IPS DF 6.9 (cell line): ENCODE results near the gene CCDC138.

Experiments used
- DNase-seq: peaks from one replicate; pipeline ENCODE4 v3.0.0-alpha.2; 2013; ENCODE audit warnings: low read depth, low spot score
- H3K27ac ChIP-seq: one replicate; pipeline ENCODE4 v1.5.1; 2013; ENCODE audit warnings: low read length, control low read depth
- H3K27me3 ChIP-seq: 2 replicates; pipeline ENCODE4 v1.6.1; 2013; ENCODE audit warnings: mild to moderate bottlenecking, low read length; ENCODE audit not compliant: control insufficient read depth, insufficient read depth
- H3K36me3 ChIP-seq: 2 replicates; pipeline ENCODE4 v1.6.1; 2013; ENCODE audit warnings: low read length; ENCODE audit not compliant: control insufficient read depth, insufficient read depth
- H3K4me1 ChIP-seq: 2 replicates; pipeline ENCODE4 v1.6.1; 2013; ENCODE audit warnings: low read length; ENCODE audit not compliant: control insufficient read depth, insufficient read depth
- H3K4me3 ChIP-seq: 2 replicates; pipeline ENCODE4 v1.5.1; 2013; ENCODE audit warnings: mild to moderate bottlenecking, low read length
- H3K9me3 ChIP-seq: 2 replicates; pipeline ENCODE4 v1.6.1; 2013; ENCODE audit warnings: low read length, inconsistent platforms; ENCODE audit not compliant: control insufficient read depth, insufficient read depth
- WGBS: extraction: QIAGEN DNeasy Blood & Tissue Kit; methylation state at CpG from one replicate; pipeline ENCODE4 v1.1.7; 2013; ENCODE audit warnings: mixed read lengths, missing lambda C conversion rate; ENCODE audit not compliant: insufficient read length, insufficient coverage; 5-methylcytosine and 5-hydroxymethylcytosine counted together

The CCDC138 gene

GRCh38 chr2:108889907-108890306 lies 103.3 kb downstream of the CCDC138 start:
- no peaks in the 10 kb centered on the region for H3K36me3 ChIP-seq
- H3K9me3 ChIP-seq = no peaks in the 10 kb centered on the region
- no peaks in the 10 kb centered on the region for H3K4me1 ChIP-seq
- no CpG with 5 or more reads among the region's 1 CpG for WGBS
- H3K27me3 ChIP-seq = no peaks in the 10 kb centered on the region
- H3K27ac ChIP-seq = no peak overlapping the region
- no peak for DNase-seq
- H3K4me3 ChIP-seq = no peak overlapping the region

GRCh38 chr2:108893277-108893676 lies 106.7 kb downstream of the CCDC138 start:
- Histone ChIP-seq H3K4me1 (no peaks in the 10 kb centered on the region), H3K27me3 (no peaks in the 10 kb centered on the region), H3K4me3 (no peak overlapping the region), H3K9me3 (no peaks in the 10 kb centered on the region), H3K36me3 (no peaks in the 10 kb centered on the region; the same call in 1 of the 2 replicates), H3K27ac (no peak overlapping the region)
- no peak for DNase-seq
- no CpG with 5 or more reads among the region's 1 CpG for WGBS

GRCh38 chr2:108894766-108895165 lies 108.2 kb downstream of the CCDC138 start:
- Histone ChIP-seq H3K4me3 (no peak overlapping the region), H3K27ac (no peak overlapping the region), H3K27me3 (no peaks in the 10 kb centered on the region), H3K9me3 (no peaks in the 10 kb centered on the region), H3K36me3 (no peaks in the 10 kb centered on the region; the same call in 1 of the 2 replicates), H3K4me1 (no peaks in the 10 kb centered on the region)
- DNase-seq = no peak
- no CpG with 5 or more reads among the region's 3 CpGs for WGBS

- H3K27ac ChIP-seq = no peak overlapping the region
- DNase-seq = no peak
- no peaks in the 10 kb centered on the region; the same call in 1 of the 2 replicates for H3K36me3 ChIP-seq
- WGBS = no CpG with 5 or more reads among the region's 2 CpGs
- H3K4me3 ChIP-seq = no peak overlapping the region
- H3K27me3 ChIP-seq = no peaks in the 10 kb centered on the region
- H3K9me3 ChIP-seq = no peaks in the 10 kb centered on the region
- no peaks in the 10 kb centered on the region for H3K4me1 ChIP-seq
Measured at GRCh38 chr2:108895188-108895587, 108.6 kb downstream of the CCDC138 start.

GRCh38 chr2:108896741-108897140 lies 110.2 kb downstream of the CCDC138 start:
- no peak for DNase-seq
- H3K4me3 ChIP-seq = no peak overlapping the region
- no peaks in the 10 kb centered on the region; the same call in 1 of the 2 replicates for H3K36me3 ChIP-seq
- H3K27ac ChIP-seq = no peak overlapping the region
- H3K27me3 ChIP-seq = no peaks in the 10 kb centered on the region
- WGBS = no CpG with 5 or more reads among the region's 13 CpGs
- no peaks in the 10 kb centered on the region for H3K4me1 ChIP-seq
- H3K9me3 ChIP-seq = no peaks in the 10 kb centered on the region

GRCh38 chr2:108898315-108899082 lies 111.9 kb downstream of the CCDC138 start:
- no CpG with 5 or more reads among the region's 1 CpG for WGBS
- no peaks in the 10 kb centered on the region for H3K9me3 ChIP-seq
- H3K4me3 ChIP-seq = no peak overlapping the region
- H3K4me1 ChIP-seq = no peaks in the 10 kb centered on the region
- no peaks in the 10 kb centered on the region for H3K27me3 ChIP-seq
- no peak overlapping the region for H3K27ac ChIP-seq
- no peaks in the 10 kb centered on the region; the same call in 1 of the 2 replicates for H3K36me3 ChIP-seq
- no peak for DNase-seq

- Histone ChIP-seq H3K36me3 (no peaks in the 10 kb centered on the region), H3K4me3 (no peak overlapping the region), H3K4me1 (no peaks in the 10 kb centered on the region), H3K27me3 (no peaks in the 10 kb centered on the region), H3K9me3 (no peaks in the 10 kb centered on the region), H3K27ac (no peak overlapping the region)
- no peak for DNase-seq
- WGBS = no CpG with 5 or more reads among the region's 3 CpGs
Measured at GRCh38 chr2:108904680-108905079, 118.1 kb downstream of the CCDC138 start.

- Histone ChIP-seq H3K9me3 (no peaks in the 10 kb centered on the region), H3K27ac (no peak overlapping the region), H3K36me3 (no peaks in the 10 kb centered on the region), H3K27me3 (no peaks in the 10 kb centered on the region), H3K4me3 (no peak overlapping the region), H3K4me1 (no peaks in the 10 kb centered on the region)
- no peak for DNase-seq
- no CpG with 5 or more reads among the region's 3 CpGs for WGBS
Measured at GRCh38 chr2:108905176-108905575, 118.6 kb downstream of the CCDC138 start.

GRCh38 chr2:108905906-108906305 lies 119.3 kb downstream of the CCDC138 start:
- Histone ChIP-seq H3K27ac (no peak overlapping the region), H3K27me3 (no peaks in the 10 kb centered on the region), H3K4me1 (no peaks in the 10 kb centered on the region), H3K4me3 (no peak overlapping the region), H3K36me3 (no peaks in the 10 kb centered on the region), H3K9me3 (no peaks in the 10 kb centered on the region)
- WGBS = no CpG with 5 or more reads among the region's 13 CpGs
- DNase-seq = no peak

- H3K9me3 ChIP-seq = no peaks in the 10 kb centered on the region
- H3K4me3 ChIP-seq = no peak overlapping the region
- H3K4me1 ChIP-seq = no peaks in the 10 kb centered on the region
- H3K27ac ChIP-seq = no peak overlapping the region
- DNase-seq = no peak
- no peaks in the 10 kb centered on the region for H3K27me3 ChIP-seq
- no CpG with 5 or more reads among the region's 15 CpGs for WGBS
- no peaks in the 10 kb centered on the region for H3K36me3 ChIP-seq
Measured at GRCh38 chr2:108906403-108907077, 120.0 kb downstream of the CCDC138 start.
